Naive thymus-derived CD8-positive, alpha-beta T cell (primary cell): ENCODE results near the gene CLIP2. TPM values are rescaled to one million over a fixed set of nuclear protein-coding genes. Genes with fewer than 3 reads are reported as not detected.
"Not testable (repeated sequence)": the region's sequence is repeated elsewhere in the genome, so short reads cannot be mapped to it uniquely, and the experiment has no call there.

Experiments
- ATAC-seq, 2 donors: fragments of 150-1000 bp; cut with Tn5 transposase in 1 of 2; sonication (Bioruptor Pico), chemical (Tn5 transposase) in 1 of 2; 1 replicate in 1 of 2; 2 replicates in 1 of 2; pipeline ENCODE4 v1.10.0; 2021; ENCODE audit warnings: mild to moderate bottlenecking in 2 of 2, moderate library complexity in 2 of 2
- POLR2A ChIA-PET: fragments of 350-600 bp; sonication (Branson Sonifier 250); formaldehyde crosslinking; loops from one replicate; lab custom pipeline; 2021; ENCODE audit warnings: antibody characterized with exemption; lab: Charles Lee
- DNase-seq, 10 donors: peaks; one replicate each; pipeline versions ENCODE4 v3.0.0 to v3.0.0-alpha.2; 2020 to 2022
- H3K27ac Mint-ChIP-seq, 10 donors: one replicate each; pipeline ENCODE4 v1.8.0; 2020 to 2022; ENCODE audit warnings: mild to moderate bottlenecking in 10 of 10, mixed read lengths in 10 of 10, moderate library complexity in 4 of 10, inconsistent platforms in 1 of 10
- H3K27me3 Mint-ChIP-seq, 5 donors: one replicate each; pipeline ENCODE4 v1.8.0; 2021 to 2022; ENCODE audit warnings: mixed read lengths in 5 of 5
- H3K36me3 Mint-ChIP-seq, 3 donors: one replicate each; pipeline ENCODE4 v1.8.0; 2020 to 2022; ENCODE audit warnings: mixed read lengths in 3 of 3, mild to moderate bottlenecking in 2 of 3, inconsistent platforms in 1 of 3
- H3K4me1 Mint-ChIP-seq, 4 donors: one replicate each; pipeline ENCODE4 v1.8.0; 2021 to 2022; ENCODE audit warnings: mixed read lengths in 4 of 4
- H3K4me3 Mint-ChIP-seq, 10 donors: one replicate each; pipeline ENCODE4 v1.8.0; 2020 to 2022; ENCODE audit warnings: mild to moderate bottlenecking in 10 of 10, mixed read lengths in 10 of 10, moderate library complexity in 6 of 10, inconsistent platforms in 1 of 10
- H3K9me3 Mint-ChIP-seq, 9 donors: one replicate each; pipeline ENCODE4 v1.8.0; 2020 to 2022; ENCODE audit warnings: mixed read lengths in 9 of 9, mild to moderate bottlenecking in 3 of 9, inconsistent platforms in 1 of 9, moderate library complexity in 1 of 9
- polyA plus RNA-seq, 3 donors: library from polyadenylated mRNA; unstranded; fragments of 300-500 nt; fragmentation: Illumina TruSeq; gene quantifications; one replicate each; pipeline ENCODE4 v1.2.3, GENCODE V29; 2021
- total RNA-seq, 8 experiments: library from RNA in 2 of 8; stranded (reverse) in 2 of 8; gene quantifications; one replicate each; pipeline ENCODE4 v1.2.3 and lab custom pipeline; 2021 to 2026

CLIP2 gene
- total and polyA plus RNA-seq, 5 experiments from 2014 or later, result 0.20 to 5.2 (median 0.32) TPM

DNA sequence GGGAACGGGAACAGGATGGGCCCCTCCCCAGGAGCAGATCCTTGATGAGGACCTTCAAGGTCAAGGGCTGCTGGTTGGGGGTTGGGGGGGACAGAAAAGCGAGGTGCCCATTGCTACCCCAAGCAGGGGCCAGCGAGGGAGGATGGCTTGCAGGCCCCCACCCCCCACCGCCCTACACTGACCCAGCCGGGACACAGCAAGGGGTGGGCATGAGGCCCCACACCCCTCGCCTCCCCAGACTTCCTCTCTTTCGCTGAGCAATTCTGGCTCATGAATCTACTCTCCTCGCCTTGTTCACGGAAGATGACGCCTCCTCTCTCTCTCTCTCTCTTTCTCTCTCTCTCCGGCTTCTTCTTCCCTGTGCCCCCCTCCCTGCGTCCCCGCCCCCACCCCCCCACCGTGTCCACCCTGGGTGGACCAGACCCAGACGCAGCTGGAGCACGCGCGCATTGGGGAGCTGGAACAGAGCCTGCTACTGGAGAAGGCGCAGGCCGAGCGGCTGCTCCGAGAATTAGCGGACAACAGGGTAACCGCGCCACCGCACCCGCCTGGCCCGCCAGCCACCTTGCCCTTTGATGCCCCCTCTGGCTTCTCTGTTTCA, 83.4 kb downstream of the CLIP2 start:
- peak overlapping the region in 1 of 10 donors; percentile 45 for H3K27ac Mint-ChIP-seq
- H3K4me1 Mint-ChIP-seq, result peaks cover 0 to 4% (median 2%) of the 10 kb centered on the region in 4 donors
- ATAC-seq (no peak), DNase-seq (no peak)
- H3K27me3 Mint-ChIP-seq, result peaks cover 0 to 2% (median 0%) of the 10 kb centered on the region in 5 donors
- no peaks in the 10 kb centered on the region for H3K36me3 Mint-ChIP-seq
- peak overlapping the region in 1 of 10 donors; percentile 18 for H3K4me3 Mint-ChIP-seq
- POLR2A ChIA-PET, result no interaction called here
- no peaks in the 10 kb centered on the region for H3K9me3 Mint-ChIP-seq

GRCh38 chr7:74373536-74373935, 84.3 kb downstream of the CLIP2 start:
- Mint-ChIP-seq H3K27ac (no peak overlapping the region), H3K4me1 (peaks cover 0 to 4% (median 2%) of the 10 kb centered on the region in 4 donors), H3K4me3 (no peak overlapping the region), H3K36me3 (no peaks in the 10 kb centered on the region), H3K27me3 (peaks cover 0 to 2% (median 0%) of the 10 kb centered on the region in 5 donors), H3K9me3 (no peaks in the 10 kb centered on the region)
- POLR2A ChIA-PET, result no interaction called here
- ATAC-seq, result no peak
- no peak for DNase-seq

DNA sequence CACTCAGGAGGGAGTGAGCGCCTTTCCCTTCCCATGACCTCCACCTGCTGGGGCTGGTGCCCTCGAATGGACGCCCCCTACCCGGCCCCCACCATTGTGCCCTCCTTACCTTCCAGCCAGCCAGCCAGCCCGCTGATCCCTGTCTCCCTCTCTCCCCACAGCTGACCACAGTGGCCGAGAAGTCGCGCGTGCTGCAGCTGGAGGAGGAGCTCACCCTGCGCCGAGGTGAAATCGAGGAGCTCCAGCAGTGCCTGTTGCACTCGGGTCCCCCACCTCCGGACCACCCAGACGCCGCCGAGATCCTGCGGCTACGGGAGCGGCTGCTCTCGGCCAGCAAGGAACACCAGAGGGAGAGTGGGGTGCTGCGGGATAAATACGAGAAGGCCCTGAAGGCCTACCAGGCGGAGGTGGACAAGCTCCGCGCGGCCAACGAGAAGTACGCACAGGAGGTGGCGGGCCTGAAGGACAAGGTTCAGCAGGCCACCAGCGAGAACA, 86.6 kb downstream of the CLIP2 start:
- peaks cover 0 to 2% (median 0%) of the 10 kb centered on the region in 5 donors for H3K27me3 Mint-ChIP-seq
- POLR2A ChIA-PET, result no interaction called here
- H3K9me3 Mint-ChIP-seq, result no peaks in the 10 kb centered on the region
- DNase-seq, result no peak
- no peak for ATAC-seq
- no peaks in the 10 kb centered on the region for H3K36me3 Mint-ChIP-seq
- no peak overlapping the region for H3K27ac Mint-ChIP-seq
- H3K4me1 Mint-ChIP-seq, result peaks cover 0 to 4% (median 2%) of the 10 kb centered on the region in 4 donors
- no peak overlapping the region for H3K4me3 Mint-ChIP-seq

DNA sequence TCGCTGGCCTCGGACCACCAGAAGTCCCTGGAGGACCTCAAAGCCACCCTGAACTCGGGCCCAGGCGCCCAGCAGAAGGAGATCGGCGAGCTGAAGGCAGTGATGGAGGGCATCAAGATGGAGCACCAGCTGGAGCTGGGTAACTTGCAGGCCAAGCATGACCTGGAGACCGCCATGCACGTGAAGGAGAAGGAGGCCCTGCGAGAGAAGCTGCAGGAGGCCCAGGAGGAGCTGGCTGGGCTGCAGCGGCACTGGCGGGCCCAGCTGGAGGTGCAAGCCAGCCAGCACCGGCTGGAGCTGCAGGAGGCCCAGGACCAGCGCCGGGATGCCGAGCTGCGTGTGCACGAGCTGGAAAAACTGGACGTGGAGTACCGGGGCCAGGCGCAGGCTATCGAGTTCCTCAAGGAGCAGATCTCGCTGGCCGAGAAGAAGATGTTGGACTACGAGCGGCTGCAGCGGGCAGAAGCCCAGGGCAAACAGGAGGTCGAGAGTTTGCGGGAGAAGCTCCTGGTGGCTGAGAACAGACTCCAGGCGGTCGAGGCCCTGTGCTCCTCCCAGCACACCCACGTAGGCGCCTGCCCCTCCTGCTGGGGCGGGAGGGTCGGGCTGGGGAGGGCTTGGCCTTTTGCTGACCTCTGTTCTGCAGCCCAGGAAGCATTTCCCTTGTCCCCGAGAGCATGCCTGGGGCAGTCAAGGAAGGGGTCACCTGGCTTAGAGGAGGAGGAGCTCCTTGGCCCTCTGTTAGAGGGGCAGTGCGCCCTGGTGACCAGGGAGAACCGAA, 87.2 kb downstream of the CLIP2 start:
- H3K36me3 Mint-ChIP-seq, result no peaks in the 10 kb centered on the region
- ATAC-seq, result no peak
- no peaks in the 10 kb centered on the region for H3K27me3 Mint-ChIP-seq
- H3K27ac Mint-ChIP-seq, result no peak overlapping the region
- peaks cover 0 to 4% (median 2%) of the 10 kb centered on the region in 4 donors for H3K4me1 Mint-ChIP-seq
- no peaks in the 10 kb centered on the region for H3K9me3 Mint-ChIP-seq
- DNase-seq, result no peak
- H3K4me3 Mint-ChIP-seq, result no peak overlapping the region
- POLR2A ChIA-PET, result no interaction called here

DNA sequence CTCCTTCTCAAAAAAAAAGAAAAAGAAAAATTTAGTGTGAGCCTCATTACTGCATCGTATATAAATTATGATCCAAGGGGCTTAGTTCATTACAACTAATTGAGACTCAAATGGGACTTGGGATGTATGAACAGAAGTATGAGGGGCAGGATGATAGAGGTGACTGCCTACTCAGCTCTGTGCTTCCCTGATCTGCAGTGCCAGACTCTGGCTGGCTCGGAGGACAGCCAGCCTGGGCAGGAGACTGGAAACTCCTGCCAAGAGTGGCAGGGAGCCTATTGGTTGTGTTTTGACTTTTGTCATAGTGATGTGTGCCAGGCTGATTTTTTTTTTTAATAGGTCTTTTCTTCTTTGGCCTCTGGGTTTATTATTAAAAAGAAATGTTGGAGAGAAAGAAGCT, 90.7 kb downstream of the CLIP2 start:
- Mint-ChIP-seq H3K9me3 (no peaks in the 10 kb centered on the region), H3K27ac (no peak overlapping the region), H3K27me3 (no peaks in the 10 kb centered on the region), H3K4me1 (peaks cover 0 to 2% (median 0%) of the 10 kb centered on the region in 4 donors), H3K36me3 (peaks cover 0 to 2% (median 0%) of the 10 kb centered on the region in 3 donors), H3K4me3 (no peak overlapping the region)
- no peak for DNase-seq
- no peak for ATAC-seq
- POLR2A ChIA-PET, result no interaction called here

DNA sequence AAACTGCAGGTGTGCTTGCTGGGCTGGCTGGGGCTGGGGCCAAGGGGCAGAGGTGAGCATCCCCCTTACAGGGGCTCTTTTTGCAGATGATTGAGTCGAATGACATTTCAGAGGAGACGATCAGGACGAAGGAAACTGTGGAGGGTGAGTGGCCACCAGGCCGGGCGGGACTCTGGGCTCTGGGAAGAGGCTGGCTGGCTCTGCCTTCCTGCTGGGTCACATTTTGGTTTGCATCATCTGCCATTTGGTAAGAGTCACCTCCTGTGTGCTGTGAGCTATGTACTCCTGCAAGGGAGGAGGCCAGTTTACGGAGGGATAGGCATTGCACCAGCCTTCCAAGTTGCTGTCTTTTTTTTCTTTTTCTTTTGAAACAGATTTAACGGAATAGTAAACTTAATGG, 91.5 kb downstream of the CLIP2 start:
- Mint-ChIP-seq H3K4me3 (no peak overlapping the region), H3K4me1 (peaks cover 0 to 2% (median 0%) of the 10 kb centered on the region in 4 donors), H3K27ac (no peak overlapping the region), H3K27me3 (no peaks in the 10 kb centered on the region), H3K36me3 (peaks cover 0 to 2% (median 0%) of the 10 kb centered on the region in 3 donors), H3K9me3 (no peaks in the 10 kb centered on the region)
- POLR2A ChIA-PET, result no interaction called here
- DNase-seq, result no peak
- ATAC-seq, result no peak

GRCh38 chr7:74384086-74384485, 94.9 kb downstream of the CLIP2 start:
- H3K9me3 Mint-ChIP-seq, H3K27me3 Mint-ChIP-seq, H3K36me3 Mint-ChIP-seq, H3K4me1 Mint-ChIP-seq, H3K27ac Mint-ChIP-seq, H3K4me3 Mint-ChIP-seq, ATAC-seq, POLR2A ChIA-PET, DNase-seq: not testable (repeated sequence)

DNA sequence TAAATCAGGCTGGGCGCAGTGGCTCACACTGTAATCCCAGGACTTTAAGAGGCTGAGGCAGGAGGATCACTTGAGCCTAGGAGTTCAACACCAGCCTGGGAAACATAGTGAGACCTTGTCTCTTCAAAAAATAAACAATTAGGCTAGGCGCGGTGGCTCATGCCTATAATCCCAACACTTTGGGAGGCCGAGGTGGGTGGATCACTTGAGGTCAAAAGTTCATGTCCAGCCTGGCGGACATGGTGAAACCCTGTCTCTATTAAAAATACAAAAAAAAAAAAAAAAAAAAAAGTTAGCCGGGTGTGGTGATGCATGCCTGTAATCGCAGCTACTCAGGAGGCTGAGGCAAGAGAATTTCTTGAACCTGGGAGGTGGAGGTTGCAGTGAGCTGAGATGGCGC, 95.6 kb downstream of the CLIP2 start:
- H3K4me1 Mint-ChIP-seq, POLR2A ChIA-PET, H3K9me3 Mint-ChIP-seq, H3K27ac Mint-ChIP-seq, H3K4me3 Mint-ChIP-seq, H3K27me3 Mint-ChIP-seq, ATAC-seq, DNase-seq, H3K36me3 Mint-ChIP-seq: not testable (repeated sequence)

DNA sequence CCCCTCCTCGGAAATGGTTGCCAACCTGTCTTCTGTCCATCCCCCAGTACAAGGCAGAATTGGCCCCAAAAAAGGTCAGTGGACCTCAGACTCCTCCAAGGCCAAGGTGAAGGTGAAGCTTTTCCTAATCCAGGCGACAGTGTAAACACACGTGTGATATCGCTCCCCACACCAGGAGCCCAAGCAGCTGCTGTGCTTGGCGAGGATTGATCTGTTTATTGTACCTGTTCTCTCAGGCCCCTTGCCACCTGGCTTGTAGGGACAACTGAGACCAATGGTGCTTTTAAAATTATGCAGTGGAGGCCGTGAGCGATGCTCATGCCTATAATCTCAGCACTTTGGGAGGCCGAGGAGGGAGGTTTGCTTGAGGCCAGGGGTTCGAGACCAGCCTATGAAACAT, 98.4 kb downstream of the CLIP2 start:
- Mint-ChIP-seq H3K4me3 (no peak overlapping the region), H3K4me1 (no peaks in the 10 kb centered on the region), H3K27me3 (no peaks in the 10 kb centered on the region), H3K9me3 (no peaks in the 10 kb centered on the region), H3K27ac (no peak overlapping the region), H3K36me3 (peaks cover 0 to 2% (median 0%) of the 10 kb centered on the region in 3 donors)
- ATAC-seq (no peak), DNase-seq (no peak)
- POLR2A ChIA-PET, result no interaction called here

DNA sequence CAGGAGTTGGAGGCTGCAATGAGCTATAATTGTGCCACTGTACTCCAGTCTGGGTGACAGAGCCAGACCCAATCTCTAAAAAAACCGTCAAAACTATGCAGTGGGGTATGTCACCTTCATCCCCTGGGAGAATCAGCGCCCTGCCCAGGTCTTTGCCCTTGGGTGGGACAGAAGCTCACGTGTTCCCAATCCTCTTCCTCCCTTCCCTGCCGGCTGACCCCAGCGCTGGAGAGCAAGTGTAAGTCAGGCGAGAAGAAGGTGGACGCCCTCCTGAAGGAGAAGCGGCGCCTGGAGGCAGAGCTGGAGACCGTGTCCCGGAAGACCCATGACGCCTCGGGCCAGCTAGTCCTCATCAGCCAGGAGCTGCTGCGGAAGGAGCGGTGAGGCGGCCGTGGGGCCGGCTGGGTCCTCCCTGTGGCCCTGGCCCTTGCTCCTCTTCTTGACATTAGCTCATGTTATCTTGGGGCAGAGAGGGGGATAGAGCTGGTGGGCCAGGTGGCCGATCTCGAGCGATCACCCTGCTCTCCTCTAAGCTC, 99.7 kb downstream of the CLIP2 start:
- Mint-ChIP-seq H3K9me3 (no peaks in the 10 kb centered on the region), H3K27me3 (no peaks in the 10 kb centered on the region), H3K36me3 (no peaks in the 10 kb centered on the region), H3K4me1 (no peaks in the 10 kb centered on the region), H3K4me3 (no peak overlapping the region), H3K27ac (no peak overlapping the region)
- POLR2A ChIA-PET, result interaction anchor here (0.7 kb wide), 1 partner anchor 12 kb away, joined by 3 read pairs; no protein-coding TSS in a partner anchor
- no peak for ATAC-seq
- DNase-seq, result no peak

- not testable (repeated sequence) for H3K36me3 Mint-ChIP-seq
Observed at GRCh38 chr7:74393722-74394121, 104.5 kb downstream of the CLIP2 start.

GRCh38 chr7:74394601-74395000, 105.4 kb downstream of the CLIP2 start:
- H3K9me3 Mint-ChIP-seq, H3K4me3 Mint-ChIP-seq, H3K27me3 Mint-ChIP-seq, DNase-seq, H3K27ac Mint-ChIP-seq, POLR2A ChIA-PET, H3K36me3 Mint-ChIP-seq, ATAC-seq, H3K4me1 Mint-ChIP-seq: not testable (repeated sequence)

More at GRCh38 chr7:74393722-74394121, 104.5 kb downstream of the CLIP2 start:
- DNase-seq, ATAC-seq, POLR2A ChIA-PET, H3K9me3 Mint-ChIP-seq, H3K27me3 Mint-ChIP-seq, H3K4me1 Mint-ChIP-seq, H3K4me3 Mint-ChIP-seq, H3K27ac Mint-ChIP-seq: not testable (repeated sequence)

DNA sequence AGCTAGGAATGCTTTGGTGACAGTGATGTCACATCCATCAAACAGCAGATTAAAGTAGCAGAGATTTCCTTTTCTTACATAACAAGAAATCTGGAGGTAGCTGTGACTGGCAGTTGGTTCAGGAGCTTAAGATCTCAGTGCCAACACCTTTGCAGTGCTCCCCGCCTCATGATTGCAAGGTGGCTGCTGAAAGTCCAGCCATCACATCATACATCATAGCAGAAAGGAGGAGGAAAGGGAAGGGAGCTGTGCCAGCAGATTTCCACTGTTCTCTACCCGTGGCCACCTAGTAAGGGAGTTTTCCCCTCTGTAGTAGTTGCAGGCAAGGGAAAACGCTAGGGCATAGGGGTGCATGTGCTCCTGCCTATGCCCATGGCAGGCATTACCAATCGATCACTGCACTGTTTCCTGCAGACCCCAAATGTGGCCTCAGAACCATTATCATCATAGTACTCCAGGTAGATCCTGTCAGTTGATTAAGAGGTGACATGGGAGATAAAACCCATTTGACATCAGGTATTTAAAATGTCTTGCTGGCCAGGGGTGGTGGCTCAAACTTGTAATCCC, 106.6 kb downstream of the CLIP2 start:
- H3K36me3 Mint-ChIP-seq, result peaks cover 0 to 2% (median 0%) of the 10 kb centered on the region in 3 donors
- DNase-seq (no peak), ATAC-seq (no peak)
- no peaks in the 10 kb centered on the region for H3K9me3 Mint-ChIP-seq
- H3K4me3 Mint-ChIP-seq, result no peak overlapping the region
- POLR2A ChIA-PET, result no interaction called here
- H3K4me1 Mint-ChIP-seq, result peaks cover 0 to 3% (median 0%) of the 10 kb centered on the region in 4 donors
- H3K27ac Mint-ChIP-seq, result no peak overlapping the region
- no peaks in the 10 kb centered on the region for H3K27me3 Mint-ChIP-seq
